K562 (cell line): ENCODE data around the gene AP2S1. TPM values are rescaled to one million over a fixed set of nuclear protein-coding genes. Genes with fewer than 3 reads are reported as not detected.

Experiments
- ATAC-seq: fragments of 200-7000 bp; cut with Tn5 transposase; 3 replicates; pipeline ENCODE4 v1.9.1; 2020; ENCODE audit warnings: moderate library complexity
- BruUV-seq: library from RNA; stranded (reverse); fragments of 400-500 nt; replicated peaks from 2 replicates; lab custom pipeline; 2021; lab: Mats Ljungman, UMichigan
- CTCF ChIA-PET: fragments of 300-600 bp; formaldehyde crosslinking; extraction: SDS; loops from one replicate; lab custom pipeline; 2021; ENCODE audit warnings: low intra/inter-chr PET ratio; lab: Yijun Ruan, JAX
- POLR2A ChIA-PET: fragments of 300-600, 350-650 bp; sonication (Branson Sonifier 250); formaldehyde crosslinking; extraction: SDS; loops from one replicate; lab custom pipeline; 2021; ENCODE audit warnings: antibody characterized with exemption, inconsistent platforms; lab: Yijun Ruan, JAX
- DNase-seq, 4 experiments: peaks; one replicate each; pipeline versions ENCODE4 v3.0.0 to v3.0.0-alpha.2; 2011 to 2018; ENCODE audit warnings: low spot score in 3 of 4, mixed read lengths in 3 of 4; ENCODE audit errors: extremely low read depth in 1 of 4
- FAIRE-seq: peaks from 2 replicates; lab custom pipeline; 2011; peaks lifted over from hg19 to GRCh38; lab: Jason Lieb, UNC
- H2AFZ ChIP-seq: 2 replicates; pipeline ENCODE4 v1.6.0; 2011; ENCODE audit warnings: low read depth, low read length, control low read depth, inconsistent platforms
- H3K27ac ChIP-seq: fragments of 200-600 bp; 3 replicates; pipeline ENCODE4 v1.8.0; 2011; ENCODE audit warnings: low read depth, mild to moderate bottlenecking, control low read depth, inconsistent platforms, low read length, moderate library complexity, mixed read lengths; ENCODE audit errors: extremely low read depth
- H3K27me3 ChIP-seq, 2 experiments: fragments of 300-600 bp in 1 of 2; 2 replicates in 1 of 2; 3 replicates in 1 of 2; pipeline versions ENCODE4 v1.6.0 to v1.8.0; 2011; ENCODE audit warnings: inconsistent platforms in 2 of 2, low read length in 2 of 2, mild to moderate bottlenecking in 1 of 2, mixed read lengths in 1 of 2, moderate library complexity in 1 of 2; ENCODE audit not compliant: control insufficient read depth in 2 of 2, insufficient read depth in 2 of 2
- H3K36me3 ChIP-seq: fragments of 300-600 bp; 3 replicates; pipeline ENCODE4 v1.8.0; 2011; ENCODE audit warnings: mild to moderate bottlenecking, low read length, inconsistent platforms; ENCODE audit not compliant: control insufficient read depth, insufficient read depth
- H3K4me1 ChIP-seq, 2 experiments: fragments of 200-600 bp in 1 of 2; replicated peaks in 1 of 2; 2 replicates in 1 of 2; 3 replicates in 1 of 2; pipeline versions ENCODE4 v1.5.1 to v1.8.0; 2011; ENCODE audit warnings: inconsistent platforms in 2 of 2, low read length in 2 of 2, mild to moderate bottlenecking in 1 of 2, mixed read lengths in 1 of 2, moderate library complexity in 1 of 2; ENCODE audit not compliant: control insufficient read depth in 2 of 2, insufficient read depth in 2 of 2
- H3K4me2 ChIP-seq: 2 replicates; pipeline ENCODE4 v1.6.1; 2011; ENCODE audit warnings: low read length, control low read depth, inconsistent platforms, mixed read lengths; ENCODE audit not compliant: insufficient read depth
- H3K4me3 ChIP-seq: fragments of 200-600 bp; sonication (generic), shearing (Covaris generic); 2 replicates; pipeline ENCODE4 v1.5.1; 2016; ENCODE audit warnings: control low read depth, inconsistent platforms
- H3K79me2 ChIP-seq: fragments of 200-600 bp; 3 replicates; pipeline ENCODE4 v1.8.0; 2011; ENCODE audit warnings: low read length, inconsistent platforms; ENCODE audit not compliant: control insufficient read depth, insufficient read depth
- H3K9ac ChIP-seq, 2 experiments: 2 replicates each; pipeline versions ENCODE4 v1.6.0 to v1.6.1; 2011; ENCODE audit warnings: low read depth in 2 of 2, low read length in 2 of 2, control low read depth in 1 of 2, inconsistent platforms in 1 of 2, mild to moderate bottlenecking in 1 of 2, mixed read lengths in 1 of 2; ENCODE audit not compliant: insufficient read depth in 1 of 2
- H3K9me1 ChIP-seq: one replicate; pipeline ENCODE4 v1.6.0; 2011; ENCODE audit warnings: inconsistent platforms, mild to moderate bottlenecking, low read length, moderate library complexity; ENCODE audit not compliant: control insufficient read depth, insufficient read depth
- H3K9me3 ChIP-seq: replicated peaks from 2 replicates; pipeline ENCODE4 v1.5.1; 2011; ENCODE audit warnings: low read depth, low read length, inconsistent platforms; ENCODE audit not compliant: control insufficient read depth, insufficient read depth
- H4K20me1 ChIP-seq: replicated peaks from 2 replicates; pipeline ENCODE4 v1.6.1; 2011; ENCODE audit warnings: low read length, inconsistent platforms, mixed read lengths; ENCODE audit not compliant: control insufficient read depth, insufficient read depth
- BCOR ChIP-seq: fragments of 450-650 bp; IDR thresholded peaks from 2 replicates; pipeline ENCODE4 v1.6.1; 2016
- RBM25 ChIP-seq: fragments of 200-400 bp; formaldehyde crosslinking; IDR thresholded peaks from 2 replicates; pipeline ENCODE4 v1.6.1; 2018; ENCODE audit warnings: low read length, low read depth, moderate library complexity; ENCODE audit not compliant: severe bottlenecking
- SP2 ChIP-seq: IDR thresholded peaks from 2 replicates; pipeline ENCODE4 v1.6.1; 2011; ENCODE audit warnings: mild to moderate bottlenecking, low read depth, low read length, moderate library complexity; ENCODE audit not compliant: poor library complexity, severe bottlenecking; ENCODE audit errors: extremely low read depth
- ZNF253 ChIP-seq: fragments of 250-450 bp; sonication (Bioruptor Pico); conservative IDR thresholded peaks from 2 replicates; pipeline ENCODE4 v1.6.1; 2021; ENCODE audit warnings: mild to moderate bottlenecking
- WGBS: fragments of 100-300 bp; shearing (Covaris generic); methylation state at CpG from one replicate; pipeline ENCODE4 v1.1.6; 2016; ENCODE audit warnings: low coverage, mixed read lengths; ENCODE audit not compliant: insufficient coverage; ENCODE audit errors: missing lambda C conversion rate; 5-methylcytosine and 5-hydroxymethylcytosine counted together
- in situ Hi-C: fragments of 300-500 bp; cut with MboI; formaldehyde crosslinking; loops from 4 replicates; pipeline ENCODE4 v1.15.0; 2018; ENCODE audit warnings: inconsistent platforms, mixed read lengths
- intact Hi-C: fragments of 100-400 bp; cut with micrococcal nuclease; formaldehyde crosslinking; loops from 2 replicates; pipeline ENCODE4 v1.14.2; 2022
- polyA plus RNA-seq, 8 experiments: library from polyadenylated mRNA; depleted of rRNA in 4 of 8; stranded (reverse) in 5 of 8; unstranded in 3 of 8; fragments of >200 nt; fragmentation: Nextera tagmentation in 2 of 8; fragmentation: Illumina TruSeq in 1 of 8; extraction: Ambion mirVana in 2 of 8; extraction: Trizol in 1 of 8; gene quantifications; 2 replicates each; pipeline versions ENCODE4 v1.2.1 to v1.2.3, GENCODE V29; 2011 to 2014; ENCODE audit warnings: inconsistent platforms in 1 of 8, missing spikeins in 1 of 8
- total RNA-seq, 7 experiments: library from RNA; depleted of rRNA in 6 of 7; stranded (reverse); fragments of >200 nt in 6 of 7; fragmentation: Illumina TruSeq in 2 of 7; extraction: Trizol in 2 of 7; gene quantifications; 2 replicates each; pipeline versions ENCODE4 v1.2.1 to v1.2.3, GENCODE V29; 2011 to 2021; ENCODE audit warnings: low replicate concordance in 1 of 7
- TF ChIP-seq, protein P1 (sequence below): sonication (generic); formaldehyde crosslinking; IDR thresholded peaks from 2 replicates; pipeline ENCODE4 v1.8.1; 2023; ENCODE audit warnings: mild to moderate bottlenecking, missing genetic modification reagents
- TF ChIP-seq, protein P2 (sequence below): sonication (generic); formaldehyde crosslinking; IDR thresholded peaks from 2 replicates; pipeline ENCODE4 v1.8.1; 2023; ENCODE audit warnings: mild to moderate bottlenecking, missing genetic modification reagents, moderate library complexity

AP2S1 gene
- total and polyA plus RNA-seq, 9 of the 15 experiments (the other 6 are each of a cell fraction or from before 2014, with no cell fraction given) = 32.4 to 294 (median 136) TPM

GRCh38 chr19:46815833-46816627 is 34.6 kb downstream of the AP2S1 start:
- Histone ChIP-seq H2AFZ (no peak overlapping the region), H3K4me2 (no peak overlapping the region), H4K20me1 (no peaks in the 10 kb centered on the region), H3K4me3 (no peak overlapping the region), H3K79me2 (no peaks in the 10 kb centered on the region), H3K9ac (peak overlapping the region in 1 of 2 experiments; percentile 72; a peak in 2 of 4 replicates), H3K27me3 (no peaks in the 10 kb centered on the region), H3K4me1 (peaks cover 10 to 22% of the 10 kb centered on the region in 2 experiments; a peak in 4 of 5 replicates), H3K36me3 (no peaks in the 10 kb centered on the region), H3K9me3 (no peaks in the 10 kb centered on the region), H3K27ac (no peak overlapping the region), H3K9me1 (no peaks in the 10 kb centered on the region)
- POLR2A ChIA-PET = interaction anchor here (0.6 to 1.2 kb wide), 2 partner anchors 28 to 29 kb away, joined by 4 to 5 read pairs; partner anchors contain the start of gene SLC1A5
- no peak for ATAC-seq
- WGBS = 46% methylated on average over 16 of the region's 18 CpGs
- CTCF ChIA-PET = no interaction called here
- in situ Hi-C loops (no loop called here), intact Hi-C loops (no loop called here)
- FAIRE-seq = no peak
- no TSS peak for BruUV-seq
- no peak for DNase-seq
- TF ChIP-seq, protein P1, sequence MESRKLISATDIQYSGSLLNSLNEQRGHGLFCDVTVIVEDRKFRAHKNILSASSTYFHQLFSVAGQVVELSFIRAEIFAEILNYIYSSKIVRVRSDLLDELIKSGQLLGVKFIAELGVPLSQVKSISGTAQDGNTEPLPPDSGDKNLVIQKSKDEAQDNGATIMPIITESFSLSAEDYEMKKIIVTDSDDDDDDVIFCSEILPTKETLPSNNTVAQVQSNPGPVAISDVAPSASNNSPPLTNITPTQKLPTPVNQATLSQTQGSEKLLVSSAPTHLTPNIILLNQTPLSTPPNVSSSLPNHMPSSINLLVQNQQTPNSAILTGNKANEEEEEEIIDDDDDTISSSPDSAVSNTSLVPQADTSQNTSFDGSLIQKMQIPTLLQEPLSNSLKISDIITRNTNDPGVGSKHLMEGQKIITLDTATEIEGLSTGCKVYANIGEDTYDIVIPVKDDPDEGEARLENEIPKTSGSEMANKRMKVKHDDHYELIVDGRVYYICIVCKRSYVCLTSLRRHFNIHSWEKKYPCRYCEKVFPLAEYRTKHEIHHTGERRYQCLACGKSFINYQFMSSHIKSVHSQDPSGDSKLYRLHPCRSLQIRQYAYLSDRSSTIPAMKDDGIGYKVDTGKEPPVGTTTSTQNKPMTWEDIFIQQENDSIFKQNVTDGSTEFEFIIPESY (CRISPR knock-in tag) = no peak
- TF ChIP-seq, protein P2, sequence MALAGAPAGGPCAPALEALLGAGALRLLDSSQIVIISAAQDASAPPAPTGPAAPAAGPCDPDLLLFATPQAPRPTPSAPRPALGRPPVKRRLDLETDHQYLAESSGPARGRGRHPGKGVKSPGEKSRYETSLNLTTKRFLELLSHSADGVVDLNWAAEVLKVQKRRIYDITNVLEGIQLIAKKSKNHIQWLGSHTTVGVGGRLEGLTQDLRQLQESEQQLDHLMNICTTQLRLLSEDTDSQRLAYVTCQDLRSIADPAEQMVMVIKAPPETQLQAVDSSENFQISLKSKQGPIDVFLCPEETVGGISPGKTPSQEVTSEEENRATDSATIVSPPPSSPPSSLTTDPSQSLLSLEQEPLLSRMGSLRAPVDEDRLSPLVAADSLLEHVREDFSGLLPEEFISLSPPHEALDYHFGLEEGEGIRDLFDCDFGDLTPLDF (CRISPR knock-in tag) = no peak
- TF ChIP-seq ZNF253 (no peak), BCOR (0 out of 2 replicates have a peak, but pooled peaks have one; percentile 33), SP2 (no peak), RBM25 (peak; percentile 68)
